ENCODE measurements around the gene PYURF. TPM values are rescaled to one million over a fixed set of nuclear protein-coding genes. Genes with fewer than 3 reads are reported as not detected.

PYURF gene
- polyA plus RNA-seq, 1 of the 3 experiments (the other 2 are of a cell fraction): 52.0 TPM

- TF ChIP-seq IRF3 (IDR thresholded peaks at IDR 0.05; ENCODE audit: low read depth, low read length) (no peak), MXI1 (IDR thresholded peaks at IDR 0.05; ENCODE audit: low read depth, low read length) (0 out of 2 replicates have a peak, but pooled peaks have one; percentile 4)
- Histone ChIP-seq H3K4me1 (ENCODE audit: control insufficient read depth in 1 of 2, insufficient read depth in 2 of 2, low read depth in 1 of 2, low read length in 1 of 2) (peaks cover 0 to 10% of the 10 kb centered on the region in 2 experiments; a peak in 2 of 4 replicates), H3K27ac (ENCODE audit: low read depth in 2 of 2, low read length in 1 of 2) (peak overlapping the region; percentile 89 to 97), H3K9ac (peak overlapping the region; percentile 97), H3F3A (replicated peaks; ENCODE audit: insufficient read depth) (peaks cover 11% of the 10 kb centered on the region), H4K20me1 (ENCODE audit: insufficient read depth) (peaks cover 10% of the 10 kb centered on the region; the same call in 1 of the 2 replicates), H3K4me2 (peak overlapping the region; percentile 83), H3K9me3 (no peaks in the 10 kb centered on the region), H3K4me3 (ENCODE audit: low read depth in 2 of 2, low read length in 1 of 2) (peak overlapping the region; percentile 92 to 95), H2AFZ (ENCODE audit: low read depth) (peak overlapping the region; percentile 87), H3K36me3 (replicated peaks in 1 of 2; ENCODE audit: control insufficient read depth in 1 of 2, insufficient read depth in 2 of 2, low read length in 1 of 2) (peaks cover 18% of the 10 kb centered on the region in 2 experiments), H3K79me2 (ENCODE audit: insufficient read depth) (peaks cover 67% of the 10 kb centered on the region), H3K27me3 (ENCODE audit: insufficient read depth) (no peaks in the 10 kb centered on the region), H3K9me2 (no peaks in the 10 kb centered on the region)
- POLR2A ChIA-PET: interaction anchor here (1.0 to 1.1 kb wide), 4 partner anchors 16 to 506 kb away, joined by 3 read pairs; no protein-coding TSS in a partner anchor
- peak; percentile 45 for DNase-seq
- WGBS (ENCODE audit: low lambda C conversion rate): under 1% methylated on average over 24 of the region's 28 CpGs
- CTCF ChIA-PET: interaction anchor here (0.7 to 1.8 kb wide), 13 partner anchors 8 to 311 kb away, joined by 3 to 8 read pairs (median 4); partner anchors contain the start of gene HERC6
Measured at GRCh38 chr4:88522702-88523324, 763 bp downstream of the PYURF start.

GRCh38 chr4:88518911-88519310 lies 4.7 kb downstream of the PYURF start:
- Histone ChIP-seq H3K27me3 (ENCODE audit: insufficient read depth) (no peaks in the 10 kb centered on the region), H3F3A (replicated peaks; ENCODE audit: insufficient read depth) (peaks cover 2% of the 10 kb centered on the region), H3K4me3 (ENCODE audit: low read depth in 2 of 2, low read length in 1 of 2) (no peak overlapping the region), H3K9me3 (no peaks in the 10 kb centered on the region), H3K4me2 (no peak overlapping the region), H3K9me2 (no peaks in the 10 kb centered on the region), H3K79me2 (ENCODE audit: insufficient read depth) (peaks cover 38% of the 10 kb centered on the region), H3K36me3 (replicated peaks in 1 of 2; ENCODE audit: control insufficient read depth in 1 of 2, insufficient read depth in 2 of 2, low read length in 1 of 2) (peaks cover 18% of the 10 kb centered on the region in 2 experiments), H4K20me1 (ENCODE audit: insufficient read depth) (peaks cover 10% of the 10 kb centered on the region; the same call in 1 of the 2 replicates), H3K9ac (no peak overlapping the region), H3K27ac (ENCODE audit: low read depth in 2 of 2, low read length in 1 of 2) (no peak overlapping the region; a peak in 1 of 4 replicates), H3K4me1 (ENCODE audit: control insufficient read depth in 1 of 2, insufficient read depth in 2 of 2, low read depth in 1 of 2, low read length in 1 of 2) (peaks cover 0 to 4% of the 10 kb centered on the region in 2 experiments; a peak in 2 of 4 replicates), H2AFZ (ENCODE audit: low read depth) (no peak overlapping the region)
- no peak for DNase-seq
- ChIA-PET POLR2A (no interaction called here), CTCF (interaction anchor here (0.5 to 7.1 kb wide), 2 partner anchors 150 to 328 kb away, joined by 3 to 66 read pairs; no protein-coding TSS in a partner anchor)
- no peak for TF ChIP-seq EP300 (IDR thresholded peaks at IDR 0.05; ENCODE audit: borderline replicate concordance in 1 of 2, low read depth in 1 of 2, low read length in 1 of 2)
- TF ChIP-seq EZH2phosphoT487 (IDR thresholded peaks at IDR 0.05; ENCODE audit: borderline replicate concordance, low read depth): no peak
- TF ChIP-seq MAX (IDR thresholded peaks at IDR 0.05; ENCODE audit: low read depth): no peak
- TF ChIP-seq JUND (IDR thresholded peaks at IDR 0.05): no peak
- TF ChIP-seq FOSL2 (IDR thresholded peaks at IDR 0.05; ENCODE audit: borderline replicate concordance, low read depth): no peak
- no peak for TF ChIP-seq USF2 (IDR thresholded peaks at IDR 0.05; ENCODE audit: borderline replicate concordance, low read depth, low read length)
- TF ChIP-seq NRF1 (IDR thresholded peaks at IDR 0.05; ENCODE audit: low read depth, low read length): no peak
- TF ChIP-seq SIN3A (IDR thresholded peaks at IDR 0.05; ENCODE audit: borderline replicate concordance, low read depth, low read length): no peak
- TF ChIP-seq MEF2A (IDR thresholded peaks at IDR 0.05; ENCODE audit: borderline replicate concordance, low read depth): no peak
- WGBS (ENCODE audit: low lambda C conversion rate): 89% methylated on average over 6 of the region's 6 CpGs

All from SK-N-SH (cell line).